Thymus (tissue), 11 donors: ENCODE data around the gene CZIB. TPM values are rescaled to one million over a fixed set of nuclear protein-coding genes. Genes with fewer than 3 reads are reported as not detected.

Experiments used
- DNase-seq, 9 donors: peaks; one replicate each; pipeline ENCODE4 v3.0.0-alpha.2; 2013; ENCODE audit warnings: low spot score in 9 of 9, low read depth in 6 of 9, missing footprints in 1 of 9
- H3K27ac ChIP-seq, 2 donors: one replicate each; pipeline ENCODE4 v1.5.1; 2013; ENCODE audit warnings: control low read depth in 1 of 2, low read depth in 1 of 2, low read length in 1 of 2, mild to moderate bottlenecking in 1 of 2, moderate library complexity in 1 of 2
- H3K27me3 ChIP-seq, 2 donors: one replicate each; pipeline ENCODE4 v1.5.1; 2013; ENCODE audit warnings: low read length in 1 of 2; ENCODE audit not compliant: control insufficient read depth in 2 of 2, insufficient read depth in 1 of 2
- H3K36me3 ChIP-seq, 2 donors: one replicate each; pipeline ENCODE4 v1.5.1; 2013; ENCODE audit warnings: low read length in 1 of 2, mild to moderate bottlenecking in 1 of 2, moderate library complexity in 1 of 2; ENCODE audit not compliant: control insufficient read depth in 2 of 2, insufficient read depth in 2 of 2
- H3K4me1 ChIP-seq, 2 donors: one replicate each; pipeline ENCODE4 v1.5.1; 2013; ENCODE audit warnings: low read length in 2 of 2; ENCODE audit not compliant: control insufficient read depth in 2 of 2, insufficient read depth in 2 of 2
- H3K4me3 ChIP-seq, 2 donors: one replicate each; pipeline ENCODE4 v1.5.1; 2013; ENCODE audit warnings: low read length in 2 of 2, control low read depth in 1 of 2, mild to moderate bottlenecking in 1 of 2
- H3K9me3 ChIP-seq, 2 donors: one replicate each; pipeline ENCODE4 v1.5.1; 2013; ENCODE audit warnings: low read length in 1 of 2, mild to moderate bottlenecking in 1 of 2; ENCODE audit not compliant: control insufficient read depth in 2 of 2, insufficient read depth in 1 of 2
- WGBS: extraction: QIAGEN DNeasy Blood & Tissue Kit; methylation state at CpG from one replicate; pipeline ENCODE4 v1.1.7; 2013; 5-methylcytosine and 5-hydroxymethylcytosine counted together
- polyA plus RNA-seq: library from polyadenylated mRNA; stranded (reverse); fragments of 200-250 nt; gene quantifications from one replicate; pipeline ENCODE4 v1.2.3, GENCODE V29; 2013
- total RNA-seq: library from RNA; stranded (reverse); fragments of 120-200 nt; gene quantifications from one replicate; pipeline ENCODE4 v1.2.4, GENCODE V29; 2013
- donor health status: healthy.

Gene CZIB
- total and polyA plus RNA-seq, 2 donors = 55.6 to 88.6 TPM

DNA sequence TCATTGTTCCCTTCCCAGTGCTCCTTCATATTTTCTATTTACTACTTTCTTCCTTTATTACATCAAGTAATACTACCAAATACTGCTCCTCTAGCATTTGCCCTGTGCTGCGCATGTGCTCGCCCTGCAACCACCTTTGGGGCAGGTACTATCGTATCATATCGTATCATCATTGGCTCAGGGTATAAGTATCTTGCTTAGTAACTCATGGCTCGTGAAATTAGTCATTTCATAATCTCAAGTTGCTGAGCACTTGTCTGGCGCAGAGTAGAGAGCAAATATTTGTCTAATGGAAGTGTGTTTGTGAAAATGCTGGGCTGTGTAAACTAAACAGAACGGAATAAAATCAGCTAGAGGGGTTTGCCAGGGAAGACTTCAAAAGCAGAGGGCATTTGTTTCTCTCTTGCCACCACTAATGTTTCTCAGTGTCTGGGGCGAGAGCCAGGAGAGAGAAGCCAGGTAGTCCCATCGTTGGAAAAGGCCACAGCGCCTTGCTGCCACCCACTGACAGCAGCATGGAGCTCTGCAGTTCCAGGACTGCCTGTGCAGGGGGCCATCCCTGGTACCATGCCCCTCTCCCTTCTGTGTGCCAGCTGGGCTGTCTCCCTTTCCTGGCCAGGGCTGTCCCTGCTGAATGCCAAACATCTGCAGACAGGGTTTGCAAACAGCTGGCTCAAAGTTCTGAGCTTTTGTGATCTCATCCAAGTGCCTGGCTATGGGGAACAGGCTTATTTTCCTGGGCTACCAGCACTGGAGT is 43.8 kb downstream of the CZIB start:
- DNase-seq = no peak
- Histone ChIP-seq H3K36me3 (no peaks in the 10 kb centered on the region), H3K4me1 (no peaks in the 10 kb centered on the region), H3K9me3 (no peaks in the 10 kb centered on the region), H3K27ac (no peak overlapping the region), H3K4me3 (no peak overlapping the region), H3K27me3 (peaks cover 0 to 4% of the 10 kb centered on the region in 2 donors)
- 88% methylated on average over 10 of the region's 10 CpGs for WGBS

DNA sequence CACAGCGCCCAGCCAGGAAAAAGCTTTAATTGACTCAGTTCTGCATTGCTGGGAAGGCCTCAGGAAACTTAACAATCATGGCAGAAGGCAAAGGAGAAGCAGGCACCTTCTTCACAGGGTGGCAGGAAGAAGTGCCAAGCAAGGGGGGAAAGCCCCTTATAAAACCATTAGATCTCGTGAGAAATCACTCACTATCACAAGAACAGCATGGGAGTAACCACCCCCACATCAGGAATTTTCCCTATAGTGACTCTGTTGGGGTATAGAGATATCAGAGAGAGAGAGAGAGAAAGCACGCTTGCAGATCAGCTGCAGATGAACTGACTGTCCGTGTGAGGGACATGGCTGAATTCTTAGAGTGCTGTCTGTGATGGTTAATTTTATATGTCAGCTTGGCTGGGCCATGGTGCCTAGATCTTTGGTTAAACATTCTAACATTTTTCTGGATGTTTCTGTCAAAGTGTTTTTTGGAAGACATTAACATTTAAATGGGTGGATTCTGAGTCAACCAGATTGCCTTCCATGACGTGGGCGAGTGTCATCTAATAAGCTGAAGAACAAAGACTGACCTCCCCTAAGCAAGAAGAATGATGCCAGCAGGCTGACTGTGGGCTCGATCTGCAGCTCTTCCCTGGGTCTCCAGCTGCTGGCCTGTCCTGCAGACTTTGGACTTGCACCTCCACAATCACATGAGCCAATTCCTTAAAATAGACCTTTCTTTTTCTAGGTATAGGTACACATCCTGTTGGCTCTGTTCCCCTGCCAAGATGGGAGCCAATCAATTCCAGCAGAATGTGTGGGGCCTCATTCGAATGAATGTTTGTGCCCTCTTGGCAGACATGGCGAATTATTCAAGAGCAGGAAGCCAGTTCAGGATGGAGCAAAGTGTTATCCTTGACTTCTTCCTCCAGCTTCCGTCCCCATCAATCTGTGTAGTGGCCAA is 45.2 kb downstream of the CZIB start:
- WGBS = 87% methylated on average over 10 of the region's 10 CpGs

DNA sequence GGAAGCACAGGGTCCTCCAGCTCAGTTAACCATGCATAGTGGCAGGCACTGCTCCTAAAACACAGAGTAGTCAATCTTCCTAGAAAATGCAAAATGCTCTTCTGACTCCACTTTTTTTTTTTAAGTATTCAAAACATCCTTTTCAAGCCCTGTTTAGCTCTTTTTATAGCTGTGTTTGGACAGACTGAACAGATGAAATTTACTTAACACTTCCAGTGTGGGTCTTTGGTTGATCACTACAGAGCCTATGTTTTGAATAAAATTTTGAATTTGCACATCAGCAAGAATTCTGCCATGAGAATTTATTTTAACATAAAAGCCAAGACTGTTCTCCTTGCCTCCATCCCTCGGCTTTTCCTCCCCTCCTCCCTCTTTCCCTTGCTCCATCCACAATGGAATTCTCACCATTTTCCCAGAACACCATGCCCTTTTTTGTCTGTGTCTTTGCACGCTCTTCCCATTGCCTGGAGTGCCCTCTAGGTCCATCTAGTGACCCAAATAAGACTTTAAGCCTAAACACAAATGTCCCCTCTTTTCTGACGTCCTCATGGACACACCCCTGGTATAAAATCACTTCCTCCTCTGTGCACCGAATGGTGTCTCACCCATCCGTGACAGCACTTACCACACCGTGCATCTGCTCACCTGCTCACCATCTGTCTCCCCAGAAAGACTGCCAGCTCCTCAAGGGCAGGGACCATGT is 47.9 kb downstream of the CZIB start:
- DNase-seq = no peak
- no peaks in the 10 kb centered on the region for H3K9me3 ChIP-seq
- H3K4me1 ChIP-seq = no peaks in the 10 kb centered on the region
- no peak overlapping the region for H3K4me3 ChIP-seq
- 47% methylated on average over 6 of the region's 6 CpGs for WGBS
- no peak overlapping the region for H3K27ac ChIP-seq
- no peaks in the 10 kb centered on the region for H3K27me3 ChIP-seq
- H3K36me3 ChIP-seq = no peaks in the 10 kb centered on the region

More for the DNA sequence above, 45.2 kb downstream of the CZIB start:
- no peaks in the 10 kb centered on the region for H3K27me3 ChIP-seq
- no peaks in the 10 kb centered on the region for H3K9me3 ChIP-seq
- no peak for DNase-seq
- no peak overlapping the region for H3K27ac ChIP-seq
- H3K4me3 ChIP-seq = no peak overlapping the region
- H3K36me3 ChIP-seq = no peaks in the 10 kb centered on the region
- H3K4me1 ChIP-seq = no peaks in the 10 kb centered on the region

- Histone ChIP-seq H3K9me3 (no peaks in the 10 kb centered on the region), H3K36me3 (no peaks in the 10 kb centered on the region), H3K27ac (no peak overlapping the region), H3K4me1 (no peaks in the 10 kb centered on the region), H3K27me3 (peaks cover 0 to 2% of the 10 kb centered on the region in 2 donors), H3K4me3 (no peak overlapping the region)
- WGBS = 88% methylated on average over 8 of the region's 8 CpGs
- no peak for DNase-seq
These were observed 53.5 kb downstream of the CZIB start for GRCh38 chr1:53166912-53167311.

GRCh38 chr1:53166366-53166765 is 54.1 kb downstream of the CZIB start:
- Histone ChIP-seq H3K27me3 (peaks cover 0 to 2% of the 10 kb centered on the region in 2 donors), H3K36me3 (no peaks in the 10 kb centered on the region), H3K4me3 (no peak overlapping the region), H3K27ac (no peak overlapping the region), H3K9me3 (no peaks in the 10 kb centered on the region), H3K4me1 (no peaks in the 10 kb centered on the region)
- 94% methylated on average over 6 of the region's 6 CpGs for WGBS
- DNase-seq = no peak

DNA sequence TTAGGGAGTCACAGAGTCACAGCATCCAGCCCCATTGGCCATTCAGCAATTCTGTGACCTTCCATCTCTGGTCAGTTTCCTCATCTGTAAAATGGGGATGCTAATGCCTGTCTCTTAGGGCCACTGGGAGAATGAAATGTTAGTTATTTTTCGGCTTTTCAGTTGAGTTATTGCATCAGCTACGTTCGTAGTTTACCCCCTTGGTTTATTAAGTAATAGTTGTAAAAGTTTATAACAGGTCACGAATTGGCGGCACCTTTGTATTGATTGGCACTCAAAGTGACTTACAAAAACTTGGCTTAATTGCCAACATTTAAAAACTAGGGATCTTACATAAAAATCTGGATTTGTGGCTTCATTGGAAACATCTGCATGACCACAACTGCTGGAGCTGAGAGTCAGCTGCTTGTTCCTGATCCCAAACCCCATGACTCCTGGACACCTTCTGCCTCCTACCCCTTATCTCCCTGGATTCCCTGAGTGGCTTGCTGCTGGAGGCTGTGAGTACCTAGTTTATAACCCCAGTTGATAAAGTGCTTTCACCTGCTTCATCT is 54.9 kb downstream of the CZIB start:
- DNase-seq = no peak

More for the DNA sequence above, 54.9 kb downstream of the CZIB start:
- peaks cover 0 to 2% of the 10 kb centered on the region in 2 donors for H3K27me3 ChIP-seq
- H3K4me1 ChIP-seq = no peaks in the 10 kb centered on the region
- no peak overlapping the region for H3K4me3 ChIP-seq
- WGBS = 94% methylated on average over 5 of the region's 5 CpGs
- no peaks in the 10 kb centered on the region for H3K36me3 ChIP-seq
- no peaks in the 10 kb centered on the region for H3K9me3 ChIP-seq
- no peak overlapping the region for H3K27ac ChIP-seq

Other genes starting within 250 kb of the CZIB start
- 1.4 TPM for gene PODN, start 158.4 kb downstream of the CZIB start, total RNA-seq
- 4.8 TPM for gene PODN, start 158.4 kb downstream of the CZIB start, polyA plus RNA-seq
- under 0.01 TPM for gene SLC1A7, start 78.0 kb downstream of the CZIB start, total RNA-seq
- gene SLC1A7, start 78.0 kb downstream of the CZIB start, polyA plus RNA-seq = 0.07 TPM
- 15.5 TPM for gene CPT2, start 23.8 kb downstream of the CZIB start, total RNA-seq
- 17.0 TPM for gene CPT2, start 23.8 kb downstream of the CZIB start, polyA plus RNA-seq
- gene MAGOH, start 17.9 kb upstream of the CZIB start, total RNA-seq = 84.3 TPM
- 134 TPM for gene MAGOH, start 17.9 kb upstream of the CZIB start, polyA plus RNA-seq
- 4.5 TPM for gene LRP8, start 107.4 kb upstream of the CZIB start, total RNA-seq
- 1.7 TPM for gene LRP8, start 107.4 kb upstream of the CZIB start, polyA plus RNA-seq
- not detected for gene DMRTB1, start 238.8 kb upstream of the CZIB start, total RNA-seq
- 0.02 TPM for gene DMRTB1, start 238.8 kb upstream of the CZIB start, polyA plus RNA-seq